Measurements from ENCODE around the gene COL4A2.
"Not testable (repeated sequence)": the region's sequence is repeated elsewhere in the genome, so short reads cannot be mapped to it uniquely, and the experiment has no call there.

COL4A2 gene

GRCh38 chr13:110307767-110308655 lies 927 bp downstream of the COL4A2 start:
- no peak for DNase-seq (ENCODE audit: low read depth)

GRCh38 chr13:110308656-110309359 lies 1.7 kb downstream of the COL4A2 start:
- no peak for DNase-seq (ENCODE audit: low read depth)

GRCh38 chr13:110309661-110310524 lies 2.8 kb downstream of the COL4A2 start:
- no peak for DNase-seq (ENCODE audit: low read depth)

- DNase-seq (ENCODE audit: low read depth), result no peak
These were observed 3.7 kb downstream of the COL4A2 start for GRCh38 chr13:110310541-110311442.

- DNase-seq (ENCODE audit: low read depth), result no peak
These were observed 4.6 kb downstream of the COL4A2 start for GRCh38 chr13:110311443-110312338.

GRCh38 chr13:110312339-110313031 lies 5.4 kb downstream of the COL4A2 start:
- DNase-seq (ENCODE audit: low read depth), result no peak

- not testable (repeated sequence) for DNase-seq (ENCODE audit: low read depth)
These were observed 6.2 kb downstream of the COL4A2 start for GRCh38 chr13:110313261-110313660.

- DNase-seq (ENCODE audit: low read depth), result not testable (repeated sequence)
These were observed 6.6 kb downstream of the COL4A2 start for GRCh38 chr13:110313733-110314132.

GRCh38 chr13:110314516-110315245 lies 7.6 kb downstream of the COL4A2 start:
- no peak for DNase-seq (ENCODE audit: low read depth)

GRCh38 chr13:110316196-110316595 lies 9.1 kb downstream of the COL4A2 start:
- DNase-seq (ENCODE audit: low read depth), result no peak

GRCh38 chr13:110317093-110317492 lies 10.0 kb downstream of the COL4A2 start:
- no peak for DNase-seq (ENCODE audit: low read depth)

GRCh38 chr13:110317496-110318195 lies 10.6 kb downstream of the COL4A2 start:
- DNase-seq (ENCODE audit: low read depth), result no peak

- DNase-seq (ENCODE audit: low read depth), result no peak
These were observed 11.8 kb downstream of the COL4A2 start for GRCh38 chr13:110318920-110319319.

- DNase-seq (ENCODE audit: low read depth), result no peak
These were observed 12.3 kb downstream of the COL4A2 start for GRCh38 chr13:110319397-110319773.

- no peak for DNase-seq (ENCODE audit: low read depth)
These were observed 12.9 kb downstream of the COL4A2 start for GRCh38 chr13:110319774-110320509.

GRCh38 chr13:110320645-110321044 lies 13.6 kb downstream of the COL4A2 start:
- DNase-seq (ENCODE audit: low read depth), result no peak

GRCh38 chr13:110321573-110321972 lies 14.5 kb downstream of the COL4A2 start:
- DNase-seq (ENCODE audit: low read depth), result not testable (repeated sequence)

Data from activated T-cell treated with anti-CD3 and anti-CD28 coated beads for 24 hours (primary cell).